GM06990 (cell line): Measurements from ENCODE around the gene CTSD.

ENCODE experiments used
- DNase-seq: peaks from one replicate; pipeline ENCODE4 v3.0.0-alpha.2; 2011; ENCODE audit not compliant: insufficient read length; ENCODE audit errors: extremely low read depth
- H3K27me3 ChIP-seq: replicated peaks from 2 replicates; pipeline ENCODE4 v1.6.0; 2011; ENCODE audit warnings: low read length; ENCODE audit not compliant: control insufficient read depth, insufficient read depth
- H3K36me3 ChIP-seq: 2 replicates; pipeline ENCODE4 v1.5.1; 2011; ENCODE audit warnings: low read length; ENCODE audit not compliant: control insufficient read depth, insufficient read depth
- H3K4me3 ChIP-seq: replicated peaks from 2 replicates; pipeline ENCODE4 v1.5.1; 2011; ENCODE audit warnings: low read depth, mild to moderate bottlenecking, control low read depth, low read length
- CTCF ChIP-seq: IDR thresholded peaks from 2 replicates; pipeline ENCODE4 v1.5.1; 2011; ENCODE audit warnings: low read length, control low read depth, mild to moderate bottlenecking, inconsistent platforms; ENCODE audit not compliant: insufficient read depth, poor library complexity, severe bottlenecking

Gene CTSD

GRCh38 chr11:1746956-1747752 is 16.6 kb downstream of the CTSD start:
- no peak overlapping the region for H3K4me3 ChIP-seq
- TF ChIP-seq CTCF, result no peak
- H3K36me3 ChIP-seq, result no peaks in the 10 kb centered on the region
- no peak for DNase-seq
- no peaks in the 10 kb centered on the region; the same call in 1 of the 2 replicates for H3K27me3 ChIP-seq

- no peak for TF ChIP-seq CTCF
- Histone ChIP-seq H3K4me3 (no peak overlapping the region), H3K36me3 (no peaks in the 10 kb centered on the region), H3K27me3 (no peaks in the 10 kb centered on the region; the same call in 1 of the 2 replicates)
- no peak for DNase-seq
These were observed 17.2 kb downstream of the CTSD start for GRCh38 chr11:1746511-1746931.

- H3K27me3 ChIP-seq, result no peaks in the 10 kb centered on the region; the same call in 1 of the 2 replicates
These were observed 17.9 kb downstream of the CTSD start for GRCh38 chr11:1745701-1746320.

GRCh38 chr11:1744891-1745700 is 18.6 kb downstream of the CTSD start:
- Histone ChIP-seq H3K4me3 (no peak overlapping the region), H3K36me3 (no peaks in the 10 kb centered on the region), H3K27me3 (no peaks in the 10 kb centered on the region; the same call in 1 of the 2 replicates)
- DNase-seq, result no peak
- TF ChIP-seq CTCF, result no peak

More at GRCh38 chr11:1745701-1746320, 17.9 kb downstream of the CTSD start:
- no peak for TF ChIP-seq CTCF
- Histone ChIP-seq H3K4me3 (no peak overlapping the region), H3K36me3 (no peaks in the 10 kb centered on the region)
- no peak for DNase-seq

GRCh38 chr11:1744137-1744886 is 19.4 kb downstream of the CTSD start:
- no peaks in the 10 kb centered on the region; the same call in 1 of the 2 replicates for H3K27me3 ChIP-seq
- H3K4me3 ChIP-seq, result no peak overlapping the region
- DNase-seq, result no peak
- H3K36me3 ChIP-seq, result no peaks in the 10 kb centered on the region
- no peak for TF ChIP-seq CTCF
